ENCODE data around the gene TBL3. TPM values are rescaled to one million over a fixed set of nuclear protein-coding genes. Genes with fewer than 3 reads are reported as not detected.
A peak's percentile ranks its signal among the peaks of the same experiment; 100 is the strongest.

TBL3 gene
- total RNA-seq, 1 donor from 2014 or later: 30.8 TPM

DNA sequence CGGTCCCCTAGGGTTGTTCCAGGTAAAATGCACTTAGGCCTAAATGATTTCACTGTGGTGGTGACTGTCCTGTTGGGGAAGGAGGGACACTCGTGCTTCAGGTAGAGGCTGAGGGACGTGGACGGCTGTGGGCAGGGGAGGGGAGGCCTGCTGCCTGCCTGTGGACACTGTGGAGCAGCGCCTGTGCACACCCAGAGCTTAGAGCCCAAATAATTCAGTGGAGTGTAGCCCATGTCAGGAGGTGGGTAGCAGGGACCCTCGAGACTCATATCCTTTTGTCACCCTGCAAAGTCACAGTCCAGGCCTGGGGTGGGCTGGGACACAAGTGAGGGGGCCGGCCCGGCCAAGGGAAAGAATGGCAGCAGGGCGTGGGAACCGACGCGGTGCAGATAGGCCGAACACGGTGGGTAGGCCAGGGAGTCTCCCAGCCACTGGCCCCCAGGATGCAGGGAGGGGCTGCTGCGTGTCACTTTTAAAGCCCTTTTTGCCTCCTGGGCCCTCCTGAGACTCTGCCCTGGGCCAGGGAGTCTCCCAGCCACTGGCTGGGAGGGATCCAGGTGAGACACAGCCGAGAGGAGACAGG, 54.1 kb downstream of the TBL3 start:
- Mint-ChIP-seq H3K36me3 (ENCODE audit: insufficient read depth) (no peaks in the 10 kb centered on the region), H3K27ac (no peak overlapping the region), H3K4me3 (ENCODE audit: low read depth) (peak overlapping the region; percentile 50), H3K9me3 (ENCODE audit: low read depth) (no peaks in the 10 kb centered on the region), H3K4me1 (ENCODE audit: low read depth) (peaks cover 5% of the 10 kb centered on the region), H3K27me3 (peaks cover 30% of the 10 kb centered on the region)
- TF ChIP-seq, protein P1, sequence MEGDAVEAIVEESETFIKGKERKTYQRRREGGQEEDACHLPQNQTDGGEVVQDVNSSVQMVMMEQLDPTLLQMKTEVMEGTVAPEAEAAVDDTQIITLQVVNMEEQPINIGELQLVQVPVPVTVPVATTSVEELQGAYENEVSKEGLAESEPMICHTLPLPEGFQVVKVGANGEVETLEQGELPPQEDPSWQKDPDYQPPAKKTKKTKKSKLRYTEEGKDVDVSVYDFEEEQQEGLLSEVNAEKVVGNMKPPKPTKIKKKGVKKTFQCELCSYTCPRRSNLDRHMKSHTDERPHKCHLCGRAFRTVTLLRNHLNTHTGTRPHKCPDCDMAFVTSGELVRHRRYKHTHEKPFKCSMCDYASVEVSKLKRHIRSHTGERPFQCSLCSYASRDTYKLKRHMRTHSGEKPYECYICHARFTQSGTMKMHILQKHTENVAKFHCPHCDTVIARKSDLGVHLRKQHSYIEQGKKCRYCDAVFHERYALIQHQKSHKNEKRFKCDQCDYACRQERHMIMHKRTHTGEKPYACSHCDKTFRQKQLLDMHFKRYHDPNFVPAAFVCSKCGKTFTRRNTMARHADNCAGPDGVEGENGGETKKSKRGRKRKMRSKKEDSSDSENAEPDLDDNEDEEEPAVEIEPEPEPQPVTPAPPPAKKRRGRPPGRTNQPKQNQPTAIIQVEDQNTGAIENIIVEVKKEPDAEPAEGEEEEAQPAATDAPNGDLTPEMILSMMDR (IDR thresholded peaks at IDR 0.05; ENCODE audit: unreplicated experiment): no peak
- DNase-seq (ENCODE audit: low spot score, unreplicated experiment): no peak

DNA sequence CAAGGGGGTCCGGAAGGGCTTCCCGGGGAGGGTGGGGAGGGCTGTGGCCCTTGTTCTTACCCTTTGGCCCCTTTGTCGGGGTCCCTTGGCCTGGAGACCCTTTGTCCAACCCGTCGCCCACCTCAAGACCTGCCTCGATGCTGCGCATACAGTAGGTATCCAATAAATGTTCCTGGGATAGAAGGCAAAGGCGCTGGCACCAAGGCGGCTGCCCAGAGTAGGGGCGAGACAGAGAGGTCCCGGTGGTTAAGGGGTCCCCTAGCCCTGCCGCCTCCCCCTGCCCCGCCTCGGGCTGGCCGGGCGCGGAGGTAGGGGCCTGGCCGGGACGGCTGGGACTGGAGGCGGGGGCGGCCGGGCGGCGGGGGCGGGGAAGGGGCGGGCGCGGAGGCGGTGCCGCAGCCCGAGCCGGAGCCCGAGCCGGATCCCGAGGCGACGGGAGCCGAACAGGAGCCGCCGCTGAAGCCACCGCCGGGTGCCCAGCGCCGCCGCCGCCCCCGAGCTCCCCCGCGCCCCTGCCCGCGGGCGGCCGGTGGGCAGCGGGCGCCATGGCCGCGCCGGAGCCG, 54.7 kb downstream of the TBL3 start, which contains the start of gene NHERF2:
Gene NHERF2 (plus strand): TSS at position 442 of the 563 bp plus-strand sequence. CDS start 104 bp downstream, at position 546.
- Mint-ChIP-seq H3K36me3 (ENCODE audit: insufficient read depth) (no peaks in the 10 kb centered on the region), H3K9me3 (ENCODE audit: low read depth) (no peaks in the 10 kb centered on the region), H3K27ac (no peak within 1 kb of the TSS), H3K27me3 (peaks cover 28% of the 10 kb centered on the region), H3K4me1 (ENCODE audit: low read depth) (peaks cover 5% of the 10 kb centered on the region), H3K4me3 (ENCODE audit: low read depth) (peak within 1 kb of the TSS; percentile 68)
- DNase-seq (ENCODE audit: low spot score, unreplicated experiment): no peak
- TF ChIP-seq, protein P1 (IDR thresholded peaks at IDR 0.05; ENCODE audit: unreplicated experiment): no peak

DNA sequence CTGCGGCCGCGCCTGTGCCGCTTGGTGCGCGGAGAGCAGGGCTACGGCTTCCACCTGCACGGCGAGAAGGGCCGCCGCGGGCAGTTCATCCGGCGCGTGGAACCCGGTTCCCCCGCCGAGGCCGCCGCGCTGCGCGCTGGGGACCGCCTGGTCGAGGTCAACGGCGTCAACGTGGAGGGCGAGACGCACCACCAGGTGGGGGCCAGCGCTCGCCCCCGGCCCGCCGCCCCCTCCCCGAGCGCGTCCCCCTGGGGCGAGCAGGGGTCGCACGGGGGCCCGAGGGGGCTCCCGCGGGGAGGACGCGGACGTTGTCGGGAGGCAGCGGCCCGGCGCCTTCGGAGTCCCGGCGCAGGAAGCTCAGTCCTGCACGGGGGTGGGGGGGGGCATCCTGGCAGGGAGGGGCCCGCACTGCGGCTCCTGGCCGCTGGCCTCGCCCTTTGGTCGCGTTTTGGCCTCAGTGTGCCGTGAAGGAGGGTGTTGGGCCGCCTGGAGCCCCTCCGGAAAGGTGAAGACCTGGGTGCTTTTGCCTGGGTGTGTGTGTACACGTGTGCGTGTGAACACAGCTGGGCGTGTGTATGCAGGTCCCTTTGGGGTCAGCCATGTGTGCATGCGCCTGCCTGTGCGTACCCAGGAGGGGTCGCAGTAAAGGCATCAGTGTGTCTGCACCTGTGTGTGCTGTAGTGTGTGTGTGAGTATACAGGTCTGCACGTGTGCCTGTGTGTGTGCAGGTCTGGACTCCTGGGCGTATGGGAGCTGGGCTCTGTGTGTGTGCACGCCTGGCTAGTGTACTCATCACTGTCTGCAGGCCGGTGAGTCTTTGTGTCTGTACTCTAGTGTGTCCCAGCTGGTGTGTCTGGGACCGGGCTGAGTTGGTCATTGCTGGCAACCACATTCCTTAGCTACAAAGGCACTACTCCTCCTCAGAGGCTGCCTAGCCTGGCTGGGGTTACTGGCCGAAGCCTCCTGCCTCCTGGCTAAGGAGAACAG, 55.5 kb downstream of the TBL3 start:
- Mint-ChIP-seq H3K27me3 (peaks cover 25% of the 10 kb centered on the region), H3K27ac (no peak overlapping the region), H3K9me3 (ENCODE audit: low read depth) (no peaks in the 10 kb centered on the region), H3K4me3 (ENCODE audit: low read depth) (peak overlapping the region; percentile 68), H3K4me1 (ENCODE audit: low read depth) (peaks cover 5% of the 10 kb centered on the region), H3K36me3 (ENCODE audit: insufficient read depth) (no peaks in the 10 kb centered on the region)
- TF ChIP-seq, protein P1 (IDR thresholded peaks at IDR 0.05; ENCODE audit: unreplicated experiment): no peak
- no peak for DNase-seq (ENCODE audit: low spot score, unreplicated experiment)

DNA sequence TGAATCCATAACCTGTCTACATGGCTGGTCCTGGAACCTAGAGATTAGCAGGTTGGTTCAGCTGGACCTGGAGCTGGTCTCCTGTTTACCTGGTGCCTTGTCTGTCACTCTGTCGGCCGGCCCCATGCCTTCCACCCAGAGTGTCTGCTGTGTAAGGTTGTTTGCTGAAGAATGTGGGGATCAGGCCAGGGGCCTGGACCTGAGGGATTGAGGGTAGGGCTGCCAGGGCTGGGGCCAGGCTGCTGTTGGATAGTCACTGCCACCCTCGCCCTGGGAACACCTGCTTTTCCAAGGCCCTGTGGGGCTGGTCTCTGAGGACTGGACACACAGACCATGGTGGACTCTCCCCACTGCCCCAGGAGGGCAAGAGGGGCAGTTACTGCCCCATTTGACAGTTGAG, 56.3 kb downstream of the TBL3 start:
- Mint-ChIP-seq H3K9me3 (ENCODE audit: low read depth) (no peaks in the 10 kb centered on the region), H3K4me1 (ENCODE audit: low read depth) (peaks cover 1% of the 10 kb centered on the region), H3K27ac (no peak overlapping the region), H3K4me3 (ENCODE audit: low read depth) (no peak overlapping the region), H3K27me3 (peaks cover 21% of the 10 kb centered on the region), H3K36me3 (ENCODE audit: insufficient read depth) (no peaks in the 10 kb centered on the region)
- TF ChIP-seq, protein P1 (IDR thresholded peaks at IDR 0.05; ENCODE audit: unreplicated experiment): no peak
- DNase-seq (ENCODE audit: low spot score, unreplicated experiment): no peak

DNA sequence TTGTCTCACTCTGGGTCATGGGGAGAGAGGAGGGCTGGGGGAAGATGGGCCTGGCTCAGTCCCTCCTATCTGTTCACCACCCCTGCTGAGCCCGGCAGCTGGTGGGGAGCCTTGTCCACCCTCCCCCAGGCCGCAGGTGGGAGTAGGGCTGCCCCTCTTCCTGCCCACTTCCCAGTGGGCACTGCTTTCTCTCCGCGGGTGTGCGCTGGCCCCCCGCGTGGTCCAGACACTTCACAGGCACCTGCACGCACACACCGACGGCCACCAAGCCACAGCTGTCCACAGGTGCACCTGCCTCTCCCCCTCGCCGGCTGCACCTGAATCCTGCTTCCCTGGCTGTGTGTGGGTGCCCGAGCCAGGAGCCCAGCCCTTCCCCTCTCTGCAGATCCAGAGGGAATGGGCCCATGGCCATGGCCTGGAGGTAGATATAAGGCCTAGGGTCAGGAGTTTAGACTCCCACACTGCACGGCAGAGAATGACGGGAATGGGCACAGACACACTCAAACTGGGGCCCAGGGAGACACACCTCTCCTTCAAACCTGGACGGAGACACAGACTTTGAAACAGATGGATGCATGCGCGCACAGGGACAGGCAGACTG, 56.9 kb downstream of the TBL3 start:
- Mint-ChIP-seq H3K9me3 (ENCODE audit: low read depth) (no peaks in the 10 kb centered on the region), H3K4me1 (ENCODE audit: low read depth) (peaks cover 1% of the 10 kb centered on the region), H3K36me3 (ENCODE audit: insufficient read depth) (no peaks in the 10 kb centered on the region), H3K27me3 (peaks cover 21% of the 10 kb centered on the region), H3K27ac (peak overlapping the region; percentile 45), H3K4me3 (ENCODE audit: low read depth) (no peak overlapping the region)
- DNase-seq (ENCODE audit: low spot score, unreplicated experiment): no peak
- TF ChIP-seq, protein P1 (IDR thresholded peaks at IDR 0.05; ENCODE audit: unreplicated experiment): no peak

Data from progenitor cell of endocrine pancreas (in vitro differentiated cells).